K562 (cell line): ENCODE results near the gene ISG20L2. TPM values are rescaled to one million over a fixed set of nuclear protein-coding genes. Genes with fewer than 3 reads are reported as not detected.

ENCODE experiments used
- ATAC-seq: fragments of 200-7000 bp; cut with Tn5 transposase; 3 replicates; pipeline ENCODE4 v1.9.1; 2020; ENCODE audit warnings: moderate library complexity
- BruUV-seq: library from RNA; stranded (reverse); fragments of 400-500 nt; replicated peaks from 2 replicates; lab custom pipeline; 2021; lab: Mats Ljungman, UMichigan
- CTCF ChIA-PET: fragments of 300-600 bp; formaldehyde crosslinking; extraction: SDS; loops from one replicate; lab custom pipeline; 2021; ENCODE audit warnings: low intra/inter-chr PET ratio; lab: Yijun Ruan, JAX
- POLR2A ChIA-PET: fragments of 300-600, 350-650 bp; sonication (Branson Sonifier 250); formaldehyde crosslinking; extraction: SDS; loops from one replicate; lab custom pipeline; 2021; ENCODE audit warnings: antibody characterized with exemption, inconsistent platforms; lab: Yijun Ruan, JAX
- DNase-seq, 4 experiments: peaks; one replicate each; pipeline versions ENCODE4 v3.0.0 to v3.0.0-alpha.2; 2011 to 2018; ENCODE audit warnings: low spot score in 3 of 4, mixed read lengths in 3 of 4; ENCODE audit errors: extremely low read depth in 1 of 4
- FAIRE-seq: peaks from 2 replicates; lab custom pipeline; 2011; peaks lifted over from hg19 to GRCh38; lab: Jason Lieb, UNC
- H2AFZ ChIP-seq: 2 replicates; pipeline ENCODE4 v1.6.0; 2011; ENCODE audit warnings: low read depth, low read length, control low read depth, inconsistent platforms
- H3K27ac ChIP-seq: fragments of 200-600 bp; 3 replicates; pipeline ENCODE4 v1.8.0; 2011; ENCODE audit warnings: low read depth, mild to moderate bottlenecking, control low read depth, inconsistent platforms, low read length, moderate library complexity, mixed read lengths; ENCODE audit errors: extremely low read depth
- H3K27me3 ChIP-seq, 2 experiments: fragments of 300-600 bp in 1 of 2; 2 replicates in 1 of 2; 3 replicates in 1 of 2; pipeline versions ENCODE4 v1.6.0 to v1.8.0; 2011; ENCODE audit warnings: inconsistent platforms in 2 of 2, low read length in 2 of 2, mild to moderate bottlenecking in 1 of 2, mixed read lengths in 1 of 2, moderate library complexity in 1 of 2; ENCODE audit not compliant: control insufficient read depth in 2 of 2, insufficient read depth in 2 of 2
- H3K36me3 ChIP-seq: fragments of 300-600 bp; 3 replicates; pipeline ENCODE4 v1.8.0; 2011; ENCODE audit warnings: mild to moderate bottlenecking, low read length, inconsistent platforms; ENCODE audit not compliant: control insufficient read depth, insufficient read depth
- H3K4me1 ChIP-seq, 2 experiments: fragments of 200-600 bp in 1 of 2; replicated peaks in 1 of 2; 2 replicates in 1 of 2; 3 replicates in 1 of 2; pipeline versions ENCODE4 v1.5.1 to v1.8.0; 2011; ENCODE audit warnings: inconsistent platforms in 2 of 2, low read length in 2 of 2, mild to moderate bottlenecking in 1 of 2, mixed read lengths in 1 of 2, moderate library complexity in 1 of 2; ENCODE audit not compliant: control insufficient read depth in 2 of 2, insufficient read depth in 2 of 2
- H3K4me2 ChIP-seq: 2 replicates; pipeline ENCODE4 v1.6.1; 2011; ENCODE audit warnings: low read length, control low read depth, inconsistent platforms, mixed read lengths; ENCODE audit not compliant: insufficient read depth
- H3K4me3 ChIP-seq: fragments of 200-600 bp; sonication (generic), shearing (Covaris generic); 2 replicates; pipeline ENCODE4 v1.5.1; 2016; ENCODE audit warnings: control low read depth, inconsistent platforms
- H3K79me2 ChIP-seq: fragments of 200-600 bp; 3 replicates; pipeline ENCODE4 v1.8.0; 2011; ENCODE audit warnings: low read length, inconsistent platforms; ENCODE audit not compliant: control insufficient read depth, insufficient read depth
- H3K9ac ChIP-seq, 2 experiments: 2 replicates each; pipeline versions ENCODE4 v1.6.0 to v1.6.1; 2011; ENCODE audit warnings: low read depth in 2 of 2, low read length in 2 of 2, control low read depth in 1 of 2, inconsistent platforms in 1 of 2, mild to moderate bottlenecking in 1 of 2, mixed read lengths in 1 of 2; ENCODE audit not compliant: insufficient read depth in 1 of 2
- H3K9me1 ChIP-seq: one replicate; pipeline ENCODE4 v1.6.0; 2011; ENCODE audit warnings: inconsistent platforms, mild to moderate bottlenecking, low read length, moderate library complexity; ENCODE audit not compliant: control insufficient read depth, insufficient read depth
- H3K9me3 ChIP-seq: replicated peaks from 2 replicates; pipeline ENCODE4 v1.5.1; 2011; ENCODE audit warnings: low read depth, low read length, inconsistent platforms; ENCODE audit not compliant: control insufficient read depth, insufficient read depth
- H4K20me1 ChIP-seq: replicated peaks from 2 replicates; pipeline ENCODE4 v1.6.1; 2011; ENCODE audit warnings: low read length, inconsistent platforms, mixed read lengths; ENCODE audit not compliant: control insufficient read depth, insufficient read depth
- ARID1B ChIP-seq: fragments of 450-650 bp; IDR thresholded peaks from 2 replicates; pipeline ENCODE4 v1.6.1; 2016; ENCODE audit warnings: antibody characterized with exemption, mild to moderate bottlenecking, inconsistent platforms
- EGR1 ChIP-seq: fragments of 450-650 bp; conservative IDR thresholded peaks from 2 replicates; pipeline ENCODE4 v1.6.1; 2017; ENCODE audit warnings: mild to moderate bottlenecking
- HDAC1 ChIP-seq, 2 experiments: fragments of 450-650 bp; IDR thresholded peaks; 2 replicates each; pipeline ENCODE4 v1.6.1; 2016 to 2017; ENCODE audit warnings: inconsistent platforms in 1 of 2, mild to moderate bottlenecking in 1 of 2, moderate library complexity in 1 of 2
- JUN ChIP-seq, 2 experiments: sonication (generic) in 1 of 2; formaldehyde crosslinking in 1 of 2; IDR thresholded peaks; 2 replicates each; pipeline versions ENCODE4 v1.6.1 to v1.8.0; 2012 to 2022; ENCODE audit warnings: borderline replicate concordance in 2 of 2, mild to moderate bottlenecking in 2 of 2, improper control_type of control experiment in 1 of 2, low read depth in 1 of 2, low read length in 1 of 2, missing genetic modification reagents in 1 of 2
- JUND ChIP-seq, 2 experiments: IDR thresholded peaks; 2 replicates in 1 of 2; 3 replicates in 1 of 2; pipeline ENCODE4 v1.6.1; 2011; ENCODE audit warnings: borderline replicate concordance in 2 of 2, low read depth in 2 of 2, low read length in 2 of 2, improper control_type of control experiment in 1 of 2, missing biosample characterization in 1 of 2, missing genetic modification characterization in 1 of 2, missing genetic modification reagents in 1 of 2
- SMARCA4 ChIP-seq: fragments of 450-650 bp; IDR thresholded peaks from 2 replicates; pipeline ENCODE4 v1.6.1; 2016
- TBL1XR1 ChIP-seq, 2 experiments: IDR thresholded peaks; 2 replicates each; pipeline ENCODE4 v1.6.1; 2012; ENCODE audit warnings: improper control_type of control experiment in 2 of 2, low read length in 2 of 2, mild to moderate bottlenecking in 1 of 2
- TEAD4 ChIP-seq, 2 experiments: sonication (generic) in 1 of 2; formaldehyde crosslinking in 1 of 2; IDR thresholded peaks; 2 replicates each; pipeline versions ENCODE4 v1.6.1 to v1.8.0; 2012 to 2022; ENCODE audit warnings: borderline replicate concordance in 1 of 2, inconsistent platforms in 1 of 2, low read length in 1 of 2, mild to moderate bottlenecking in 1 of 2, missing genetic modification reagents in 1 of 2
- TSC22D4 ChIP-seq: fragments of 450-650 bp; IDR thresholded peaks from 2 replicates; pipeline ENCODE4 v1.6.1; 2016; ENCODE audit warnings: missing genetic modification characterization, missing biosample characterization, control low read depth
- ZNF589 ChIP-seq: fragments of 200-800 bp; sonication (Bioruptor generic); IDR thresholded peaks from 2 replicates; pipeline ENCODE4 v1.6.1; 2016; ENCODE audit warnings: low read depth, missing genetic modification characterization, missing compliant biosample characterization
- WGBS: fragments of 100-300 bp; shearing (Covaris generic); methylation state at CpG from one replicate; pipeline ENCODE4 v1.1.6; 2016; ENCODE audit warnings: low coverage, mixed read lengths; ENCODE audit not compliant: insufficient coverage; ENCODE audit errors: missing lambda C conversion rate; 5-methylcytosine and 5-hydroxymethylcytosine counted together
- in situ Hi-C: fragments of 300-500 bp; cut with MboI; formaldehyde crosslinking; loops from 4 replicates; pipeline ENCODE4 v1.15.0; 2018; ENCODE audit warnings: inconsistent platforms, mixed read lengths
- intact Hi-C: fragments of 100-400 bp; cut with micrococcal nuclease; formaldehyde crosslinking; loops from 2 replicates; pipeline ENCODE4 v1.14.2; 2022
- polyA plus RNA-seq, 8 experiments: library from polyadenylated mRNA; depleted of rRNA in 4 of 8; stranded (reverse) in 5 of 8; unstranded in 3 of 8; fragments of >200 nt; fragmentation: Nextera tagmentation in 2 of 8; fragmentation: Illumina TruSeq in 1 of 8; extraction: Ambion mirVana in 2 of 8; extraction: Trizol in 1 of 8; gene quantifications; 2 replicates each; pipeline versions ENCODE4 v1.2.1 to v1.2.3, GENCODE V29; 2011 to 2014; ENCODE audit warnings: inconsistent platforms in 1 of 8, missing spikeins in 1 of 8
- total RNA-seq, 7 experiments: library from RNA; depleted of rRNA in 6 of 7; stranded (reverse); fragments of >200 nt in 6 of 7; fragmentation: Illumina TruSeq in 2 of 7; extraction: Trizol in 2 of 7; gene quantifications; 2 replicates each; pipeline versions ENCODE4 v1.2.1 to v1.2.3, GENCODE V29; 2011 to 2021; ENCODE audit warnings: low replicate concordance in 1 of 7
- TF ChIP-seq, protein P1 (sequence below): IDR thresholded peaks from 2 replicates; pipeline ENCODE4 v1.6.1; 2012; ENCODE audit warnings: low read depth, low read length, improper control_type of control experiment, borderline replicate concordance
- TF ChIP-seq, protein P2 (sequence below), 2 experiments: fragments of 150-350 bp in 1 of 2; IDR thresholded peaks; 2 replicates each; pipeline ENCODE4 v1.6.1; 2012 to 2016; ENCODE audit warnings: low read depth in 2 of 2, low read length in 2 of 2, mild to moderate bottlenecking in 1 of 2, moderate library complexity in 1 of 2
- TF ChIP-seq, protein P3 (sequence below): sonication (generic); formaldehyde crosslinking; IDR thresholded peaks from 2 replicates; pipeline ENCODE4 v1.8.0; 2022; ENCODE audit warnings: mild to moderate bottlenecking, missing genetic modification reagents

Gene ISG20L2
- total and polyA plus RNA-seq, 9 of the 15 experiments (the other 6 are each of a cell fraction or from before 2014, with no cell fraction given), result 21.3 to 130 (median 50.3) TPM

DNA sequence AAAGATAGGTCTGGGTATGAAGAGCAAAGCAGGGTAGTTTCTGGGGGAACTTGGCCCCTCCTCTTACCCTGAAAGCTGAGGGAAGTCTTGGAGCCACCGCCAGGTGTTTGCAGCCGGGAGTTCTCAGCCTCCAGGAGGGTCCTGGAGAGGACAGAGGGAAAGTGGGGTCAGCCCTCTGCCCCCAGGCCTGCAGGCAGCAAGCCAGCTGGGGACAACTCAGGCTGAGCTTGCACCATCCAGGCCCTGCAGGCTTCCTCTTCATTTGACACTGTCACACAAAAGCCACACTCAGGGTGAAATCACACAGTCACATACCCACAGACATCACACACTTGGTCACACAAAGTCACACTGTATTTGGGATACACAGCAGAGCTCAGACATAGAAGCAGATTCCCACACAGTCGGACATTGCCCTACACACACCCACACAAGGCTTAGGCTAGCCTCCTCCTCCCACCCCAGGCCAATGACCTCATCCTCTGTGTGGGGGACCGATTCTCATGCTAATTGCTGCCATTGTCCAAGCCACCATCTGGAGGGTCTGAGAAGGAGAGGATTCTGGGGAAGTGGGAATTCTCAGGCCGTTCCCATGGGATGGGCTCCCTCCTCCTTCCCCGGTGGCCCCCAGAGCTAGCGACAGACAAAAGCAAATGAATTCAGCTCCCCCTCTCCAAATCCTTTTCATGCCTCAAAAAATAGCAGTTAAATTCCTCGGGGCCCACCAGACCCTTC lies 55.0 kb downstream of the ISG20L2 start:
- H2AFZ ChIP-seq, result no peak overlapping the region
- H3K4me2 ChIP-seq, result peak overlapping the region; percentile 3
- intact Hi-C loops, result no loop called here
- H3K9me3 ChIP-seq, result no peaks in the 10 kb centered on the region
- H3K4me3 ChIP-seq, result no peak overlapping the region
- WGBS, result 25% methylated on average over 7 of the region's 8 CpGs
- DNase-seq (peak in 2 of 4 experiments; percentile 48 to 55), ATAC-seq (peak; percentile 70), FAIRE-seq (peak; percentile 96)
- H3K9ac ChIP-seq, result peak overlapping the region in 1 of 2 experiments; percentile 81; a peak in 3 of 4 replicates
- H4K20me1 ChIP-seq, result no peaks in the 10 kb centered on the region
- H3K4me1 ChIP-seq, result peaks cover 24 to 72% of the 10 kb centered on the region in 2 experiments
- POLR2A ChIA-PET, result interaction anchor here (0.8 to 1.2 kb wide), 3 partner anchors 12 to 34 kb away, joined by 3 to 10 read pairs (median 3); no protein-coding TSS in a partner anchor
- BruUV-seq, result no TSS peak
- no peaks in the 10 kb centered on the region for H3K27me3 ChIP-seq
- H3K9me1 ChIP-seq, result no peaks in the 10 kb centered on the region
- H3K36me3 ChIP-seq, result no peaks in the 10 kb centered on the region
- CTCF ChIA-PET, result interaction anchor here (0.7 kb wide), 1 partner anchor 32 kb away, joined by 3 read pairs; the partner anchor contains the start of gene CRABP2
- H3K79me2 ChIP-seq, result no peaks in the 10 kb centered on the region; the same call in 2 of the 3 replicates
- no peak overlapping the region for H3K27ac ChIP-seq
- in situ Hi-C loops, result no loop called here
- peak; percentile 51; the same call in 1 of the 2 replicates for TF ChIP-seq SMARCA4
- peak; percentile 86 for TF ChIP-seq JUND (IDR thresholded peaks at IDR 0.05; ENCODE audit: borderline replicate concordance, low read depth, low read length)
- peak; percentile 66; the same call in 1 of the 3 replicates for TF ChIP-seq JUND (tag; IDR thresholded peaks at IDR 0.05; ENCODE audit: borderline replicate concordance, low read depth, low read length)
- TF ChIP-seq, protein P1, sequence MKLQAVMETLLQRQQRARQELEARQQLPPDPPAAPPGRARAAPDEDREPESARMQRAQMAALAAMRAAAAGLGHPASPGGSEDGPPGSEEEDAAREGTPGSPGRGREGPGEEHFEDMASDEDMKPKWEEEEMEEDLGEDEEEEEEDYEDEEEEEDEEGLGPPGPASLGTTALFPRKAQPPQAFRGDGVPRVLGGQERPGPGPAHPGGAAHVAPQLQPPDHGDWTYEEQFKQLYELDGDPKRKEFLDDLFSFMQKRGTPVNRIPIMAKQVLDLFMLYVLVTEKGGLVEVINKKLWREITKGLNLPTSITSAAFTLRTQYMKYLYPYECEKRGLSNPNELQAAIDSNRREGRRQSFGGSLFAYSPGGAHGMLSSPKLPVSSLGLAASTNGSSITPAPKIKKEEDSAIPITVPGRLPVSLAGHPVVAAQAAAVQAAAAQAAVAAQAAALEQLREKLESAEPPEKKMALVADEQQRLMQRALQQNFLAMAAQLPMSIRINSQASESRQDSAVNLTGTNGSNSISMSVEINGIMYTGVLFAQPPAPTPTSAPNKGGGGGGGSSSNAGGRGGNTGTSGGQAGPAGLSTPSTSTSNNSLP, result no peak
- TF ChIP-seq, protein P2, sequence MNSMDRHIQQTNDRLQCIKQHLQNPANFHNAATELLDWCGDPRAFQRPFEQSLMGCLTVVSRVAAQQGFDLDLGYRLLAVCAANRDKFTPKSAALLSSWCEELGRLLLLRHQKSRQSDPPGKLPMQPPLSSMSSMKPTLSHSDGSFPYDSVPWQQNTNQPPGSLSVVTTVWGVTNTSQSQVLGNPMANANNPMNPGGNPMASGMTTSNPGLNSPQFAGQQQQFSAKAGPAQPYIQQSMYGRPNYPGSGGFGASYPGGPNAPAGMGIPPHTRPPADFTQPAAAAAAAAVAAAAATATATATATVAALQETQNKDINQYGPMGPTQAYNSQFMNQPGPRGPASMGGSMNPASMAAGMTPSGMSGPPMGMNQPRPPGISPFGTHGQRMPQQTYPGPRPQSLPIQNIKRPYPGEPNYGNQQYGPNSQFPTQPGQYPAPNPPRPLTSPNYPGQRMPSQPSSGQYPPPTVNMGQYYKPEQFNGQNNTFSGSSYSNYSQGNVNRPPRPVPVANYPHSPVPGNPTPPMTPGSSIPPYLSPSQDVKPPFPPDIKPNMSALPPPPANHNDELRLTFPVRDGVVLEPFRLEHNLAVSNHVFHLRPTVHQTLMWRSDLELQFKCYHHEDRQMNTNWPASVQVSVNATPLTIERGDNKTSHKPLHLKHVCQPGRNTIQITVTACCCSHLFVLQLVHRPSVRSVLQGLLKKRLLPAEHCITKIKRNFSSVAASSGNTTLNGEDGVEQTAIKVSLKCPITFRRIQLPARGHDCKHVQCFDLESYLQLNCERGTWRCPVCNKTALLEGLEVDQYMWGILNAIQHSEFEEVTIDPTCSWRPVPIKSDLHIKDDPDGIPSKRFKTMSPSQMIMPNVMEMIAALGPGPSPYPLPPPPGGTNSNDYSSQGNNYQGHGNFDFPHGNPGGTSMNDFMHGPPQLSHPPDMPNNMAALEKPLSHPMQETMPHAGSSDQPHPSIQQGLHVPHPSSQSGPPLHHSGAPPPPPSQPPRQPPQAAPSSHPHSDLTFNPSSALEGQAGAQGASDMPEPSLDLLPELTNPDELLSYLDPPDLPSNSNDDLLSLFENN (IDR thresholded peaks at IDR 0.05; ENCODE audit: low read depth in 2 of 2, low read length in 2 of 2), result no peak
- TF ChIP-seq, protein P3, sequence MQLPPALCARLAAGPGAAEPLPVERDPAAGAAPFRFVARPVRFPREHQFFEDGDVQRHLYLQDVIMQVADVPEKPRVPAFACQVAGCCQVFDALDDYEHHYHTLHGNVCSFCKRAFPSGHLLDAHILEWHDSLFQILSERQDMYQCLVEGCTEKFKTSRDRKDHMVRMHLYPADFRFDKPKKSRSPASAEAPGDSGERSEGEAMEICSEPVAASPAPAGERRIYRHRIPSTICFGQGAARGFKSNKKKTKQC (CRISPR knock-in tag), result no peak
- peak; percentile 96 for TF ChIP-seq EGR1
- no peak for TF ChIP-seq ZNF589 (CRISPR knock-in tag)
- TF ChIP-seq TSC22D4 (tag), result no peak
- TF ChIP-seq JUN (IDR thresholded peaks at IDR 0.05; ENCODE audit: borderline replicate concordance, low read depth, low read length), result peak; percentile 55; the same call in 1 of the 2 replicates
- no peak for TF ChIP-seq JUN (CRISPR knock-in tag; IDR thresholded peaks at IDR 0.05; ENCODE audit: borderline replicate concordance)
- TF ChIP-seq TBL1XR1 (IDR thresholded peaks at IDR 0.05; ENCODE audit: low read length in 2 of 2), result no peak
- peak; percentile 37; the same call in 1 of the 2 replicates for TF ChIP-seq TEAD4 (IDR thresholded peaks at IDR 0.05; ENCODE audit: low read length)
- TF ChIP-seq TEAD4 (CRISPR knock-in tag; IDR thresholded peaks at IDR 0.05; ENCODE audit: borderline replicate concordance), result no peak
- 0 out of 2 replicates have a peak, but pooled peaks have one; percentile 22 for TF ChIP-seq ARID1B
- 0 out of 4 replicates have a peak, but pooled peaks of 1 of the 2 experiments have one; percentile 10 for TF ChIP-seq HDAC1 (IDR thresholded peaks at IDR 0.05)
